Activated naive CD4-positive, alpha-beta T cell treated with anti-CD3 and anti-CD28 coated beads, Interleukin-2, amount 50 U/mL, for 24 hours (primary cell): ENCODE results near the gene MFAP3L.

Source experiments
- H3K27ac Mint-ChIP-seq: one replicate; pipeline ENCODE4 v1.8.0; 2021; ENCODE audit warnings: mild to moderate bottlenecking, mixed read lengths
- H3K27me3 Mint-ChIP-seq: one replicate; pipeline ENCODE4 v1.8.0; 2021; ENCODE audit warnings: mixed read lengths
- H3K36me3 Mint-ChIP-seq: one replicate; pipeline ENCODE4 v1.8.0; 2021; ENCODE audit warnings: mixed read lengths
- H3K4me1 Mint-ChIP-seq: one replicate; pipeline ENCODE4 v1.8.0; 2021; ENCODE audit warnings: mixed read lengths
- H3K4me3 Mint-ChIP-seq: one replicate; pipeline ENCODE4 v1.8.0; 2021; ENCODE audit warnings: mild to moderate bottlenecking, mixed read lengths
- H3K9me3 Mint-ChIP-seq: one replicate; pipeline ENCODE4 v1.8.0; 2021; ENCODE audit warnings: mixed read lengths

The MFAP3L gene

DNA sequence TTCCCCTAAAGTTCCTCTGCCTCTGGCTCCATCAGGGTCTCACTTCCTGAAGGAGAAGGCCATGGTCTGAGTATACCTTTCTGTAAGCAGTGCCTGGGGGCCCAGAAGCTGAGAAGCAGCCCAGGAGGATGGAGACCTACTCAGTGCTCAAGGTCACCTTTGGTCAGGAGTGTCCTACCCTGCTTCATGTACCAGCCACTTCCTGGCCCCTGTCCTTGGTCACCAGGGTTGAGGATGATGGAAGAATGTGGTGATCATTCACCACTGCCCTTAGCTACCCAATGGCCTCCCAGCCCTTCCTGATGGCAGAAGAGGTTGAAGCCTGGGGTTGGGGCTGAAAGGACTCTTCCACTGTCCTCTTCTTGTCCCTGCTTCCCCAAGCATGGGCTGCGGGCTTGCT is 9.0 kb upstream of the MFAP3L start:
- no peaks in the 10 kb centered on the region for H3K4me1 Mint-ChIP-seq
- no peak overlapping the region for H3K27ac Mint-ChIP-seq
- no peaks in the 10 kb centered on the region for H3K36me3 Mint-ChIP-seq
- H3K4me3 Mint-ChIP-seq: no peak overlapping the region
- no peaks in the 10 kb centered on the region for H3K27me3 Mint-ChIP-seq
- H3K9me3 Mint-ChIP-seq: no peaks in the 10 kb centered on the region

DNA sequence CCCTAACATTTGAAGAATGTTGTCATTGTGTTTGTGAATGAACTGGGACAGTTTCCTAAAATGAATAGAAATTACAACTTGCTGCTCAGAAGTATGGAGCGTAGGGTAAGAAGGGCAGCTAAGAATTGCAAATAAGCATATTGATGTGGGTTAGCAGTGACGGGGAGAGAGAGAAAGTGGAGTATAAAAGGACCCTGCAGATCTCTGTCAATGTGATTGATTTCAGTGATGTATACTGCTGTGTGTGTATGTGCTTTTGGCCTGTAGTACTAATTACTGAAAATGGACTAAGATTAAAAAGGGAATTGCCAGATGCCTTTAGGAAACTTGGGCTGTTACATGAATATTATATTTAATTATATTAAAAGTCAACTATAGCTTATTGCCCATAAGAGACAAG is 7.8 kb upstream of the MFAP3L start:
- H3K9me3 Mint-ChIP-seq: no peaks in the 10 kb centered on the region
- no peaks in the 10 kb centered on the region for H3K36me3 Mint-ChIP-seq
- H3K27me3 Mint-ChIP-seq: no peaks in the 10 kb centered on the region
- H3K4me3 Mint-ChIP-seq: no peak overlapping the region
- H3K27ac Mint-ChIP-seq: no peak overlapping the region
- H3K4me1 Mint-ChIP-seq: no peaks in the 10 kb centered on the region

DNA sequence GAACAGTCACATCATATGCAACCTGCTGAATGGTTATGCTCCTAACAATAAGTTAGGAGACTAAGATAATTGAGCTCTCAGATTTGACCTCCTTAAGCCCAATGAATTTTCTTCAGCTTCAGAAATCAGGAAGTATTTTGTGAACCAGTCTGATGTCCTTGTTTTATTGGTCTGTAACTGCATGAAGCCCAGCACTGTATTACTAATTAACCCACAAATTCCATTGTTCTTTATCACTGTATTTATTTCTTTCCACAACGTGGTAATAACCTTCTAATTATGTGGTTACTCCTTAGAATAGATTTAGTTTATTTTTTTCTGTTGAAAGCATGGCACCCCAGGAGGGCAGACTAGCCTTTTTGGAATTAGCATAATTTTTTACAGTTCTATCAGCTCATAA is 3.9 kb upstream of the MFAP3L start:
- Mint-ChIP-seq H3K27ac (no peak overlapping the region), H3K9me3 (no peaks in the 10 kb centered on the region), H3K4me3 (no peak overlapping the region), H3K36me3 (no peaks in the 10 kb centered on the region), H3K4me1 (peaks cover 10% of the 10 kb centered on the region), H3K27me3 (peaks cover 2% of the 10 kb centered on the region)

DNA sequence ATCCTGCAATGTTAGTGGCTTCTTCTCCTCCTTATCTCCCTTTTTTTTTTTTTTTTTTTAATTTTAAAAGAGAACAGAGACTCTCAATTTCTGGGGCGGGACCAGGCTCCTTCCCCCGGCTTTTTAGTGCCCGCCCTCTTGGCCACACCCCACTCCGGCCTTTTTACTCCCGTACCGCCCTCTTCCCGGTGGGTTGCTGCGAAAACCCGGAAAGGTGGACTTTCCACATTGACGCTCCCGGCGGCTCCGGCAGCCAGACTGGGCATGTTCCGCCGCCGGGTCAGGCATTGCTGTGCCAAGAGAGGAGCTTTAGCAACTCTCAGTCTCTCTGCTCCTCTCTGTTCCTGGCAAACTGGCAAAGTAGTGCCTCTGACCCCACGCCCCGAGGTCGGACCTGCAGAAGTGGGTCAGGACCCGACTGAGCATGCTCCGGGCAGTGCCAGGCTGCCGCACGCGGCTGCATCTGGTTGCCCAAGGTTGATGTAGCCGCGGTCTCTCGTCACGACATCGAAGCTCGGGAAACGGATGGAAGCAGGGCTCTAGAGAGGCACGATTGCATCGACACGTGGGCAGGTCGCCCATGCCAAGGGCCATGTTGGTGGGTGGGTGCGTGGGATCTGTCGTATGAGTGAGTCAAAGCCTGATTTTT is 1.1 kb upstream of the MFAP3L start:
- Mint-ChIP-seq H3K27ac (peak overlapping the region; percentile 92), H3K4me3 (peak overlapping the region; percentile 93), H3K9me3 (no peaks in the 10 kb centered on the region), H3K4me1 (peaks cover 10% of the 10 kb centered on the region), H3K36me3 (no peaks in the 10 kb centered on the region), H3K27me3 (peaks cover 2% of the 10 kb centered on the region)

DNA sequence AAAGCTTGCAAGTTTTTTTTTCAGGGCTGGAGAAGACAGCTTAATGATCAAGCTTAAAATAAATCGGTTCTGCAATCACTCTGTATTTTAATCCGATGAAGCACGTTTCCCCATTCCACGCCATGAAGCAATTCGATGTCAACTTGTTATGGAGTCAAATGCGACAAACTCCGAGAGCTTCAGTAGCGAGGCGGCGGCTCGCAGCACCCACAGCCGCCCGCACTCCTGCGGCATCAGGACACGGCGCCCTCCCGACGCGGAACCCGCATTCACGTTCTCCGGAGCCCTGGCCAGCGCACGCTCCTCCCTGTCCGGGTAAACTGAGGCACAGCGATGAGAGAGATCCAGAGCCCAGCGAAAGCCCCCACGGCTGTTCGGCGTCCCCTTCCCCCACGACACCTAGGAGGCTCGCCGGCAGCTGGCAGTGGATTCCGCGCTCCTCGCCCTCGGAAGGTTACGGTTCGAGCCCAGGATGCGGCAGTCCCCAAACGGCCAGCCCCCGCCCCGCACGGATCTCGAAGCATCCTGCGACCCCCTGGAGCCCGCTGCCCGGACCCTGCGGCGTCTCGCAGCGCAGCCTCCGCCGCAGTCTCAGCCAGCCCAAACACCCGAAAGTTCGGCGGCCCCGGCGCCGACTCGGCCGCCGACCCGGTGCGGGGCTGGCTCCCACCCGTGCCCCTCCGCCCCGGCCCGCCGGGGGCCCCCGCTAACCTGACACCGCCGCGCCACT is 507 bp downstream of the MFAP3L start:
- Mint-ChIP-seq H3K4me3 (peak overlapping the region; percentile 84), H3K36me3 (no peaks in the 10 kb centered on the region), H3K27me3 (peaks cover 2% of the 10 kb centered on the region), H3K27ac (peak overlapping the region; percentile 5), H3K4me1 (peaks cover 10% of the 10 kb centered on the region), H3K9me3 (no peaks in the 10 kb centered on the region)

DNA sequence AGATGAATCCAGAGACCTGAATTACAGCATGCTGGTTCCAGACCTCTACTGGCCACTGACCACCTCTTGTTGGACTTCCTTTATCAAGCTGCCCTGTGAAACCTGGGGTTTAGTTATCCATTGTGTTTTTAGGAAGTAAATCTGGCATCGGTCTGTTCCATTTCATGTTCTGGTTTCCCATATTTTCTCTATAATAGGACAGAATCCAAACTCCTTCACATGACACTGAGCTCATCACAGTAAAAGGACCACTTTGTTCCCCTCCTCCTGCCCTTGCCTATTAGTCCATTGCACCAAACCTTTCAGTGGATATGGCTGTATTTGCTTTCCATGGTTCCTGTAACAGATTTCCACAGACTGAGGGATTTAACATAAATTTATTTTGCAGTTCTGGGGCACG is 4.0 kb downstream of the MFAP3L start:
- H3K27ac Mint-ChIP-seq: no peak overlapping the region
- H3K27me3 Mint-ChIP-seq: no peaks in the 10 kb centered on the region
- no peak overlapping the region for H3K4me3 Mint-ChIP-seq
- H3K4me1 Mint-ChIP-seq: peaks cover under 1% of the 10 kb centered on the region
- no peaks in the 10 kb centered on the region for H3K36me3 Mint-ChIP-seq
- H3K9me3 Mint-ChIP-seq: no peaks in the 10 kb centered on the region

DNA sequence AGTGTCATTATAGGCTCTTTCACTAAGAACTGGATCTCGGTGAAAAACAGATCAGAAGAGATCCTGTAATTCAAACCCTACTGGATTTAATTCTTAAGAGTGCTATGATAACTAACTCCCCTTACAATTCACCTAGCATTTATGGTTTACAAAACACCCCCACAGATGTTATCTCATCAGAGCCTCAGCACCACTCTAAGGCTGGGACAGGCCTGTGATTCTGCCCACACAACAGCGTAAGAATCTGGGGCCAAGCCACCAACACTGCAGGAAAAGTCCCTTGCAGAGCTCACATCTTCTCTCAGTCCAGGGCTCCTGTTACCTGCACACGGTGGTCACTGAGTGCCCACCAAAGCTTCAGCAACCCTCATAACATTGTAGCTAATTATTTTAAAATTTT is 8.9 kb downstream of the MFAP3L start:
- no peak overlapping the region for H3K4me3 Mint-ChIP-seq
- H3K27ac Mint-ChIP-seq: no peak overlapping the region
- H3K36me3 Mint-ChIP-seq: no peaks in the 10 kb centered on the region
- no peaks in the 10 kb centered on the region for H3K27me3 Mint-ChIP-seq
- H3K4me1 Mint-ChIP-seq: no peaks in the 10 kb centered on the region
- no peaks in the 10 kb centered on the region for H3K9me3 Mint-ChIP-seq

DNA sequence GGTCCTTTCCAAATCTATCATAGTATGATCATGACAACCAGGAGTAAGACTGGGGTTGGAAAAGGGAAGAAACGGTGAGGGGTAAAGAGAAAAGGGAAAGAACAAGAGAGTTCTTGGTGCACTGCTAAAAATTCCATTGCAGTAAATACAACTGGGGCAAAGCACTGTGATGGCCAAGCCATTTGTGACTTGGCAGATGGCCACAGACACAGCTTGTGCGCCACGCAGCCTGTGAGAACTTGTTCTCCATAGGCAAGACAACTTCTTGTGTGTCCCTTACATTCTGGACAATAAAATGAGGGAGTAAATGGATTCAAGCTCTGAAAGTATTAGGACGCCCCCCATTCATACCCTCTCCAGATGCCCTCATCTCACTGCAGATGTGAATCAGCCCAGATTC is 10.9 kb downstream of the MFAP3L start:
- H3K36me3 Mint-ChIP-seq: no peaks in the 10 kb centered on the region

DNA sequence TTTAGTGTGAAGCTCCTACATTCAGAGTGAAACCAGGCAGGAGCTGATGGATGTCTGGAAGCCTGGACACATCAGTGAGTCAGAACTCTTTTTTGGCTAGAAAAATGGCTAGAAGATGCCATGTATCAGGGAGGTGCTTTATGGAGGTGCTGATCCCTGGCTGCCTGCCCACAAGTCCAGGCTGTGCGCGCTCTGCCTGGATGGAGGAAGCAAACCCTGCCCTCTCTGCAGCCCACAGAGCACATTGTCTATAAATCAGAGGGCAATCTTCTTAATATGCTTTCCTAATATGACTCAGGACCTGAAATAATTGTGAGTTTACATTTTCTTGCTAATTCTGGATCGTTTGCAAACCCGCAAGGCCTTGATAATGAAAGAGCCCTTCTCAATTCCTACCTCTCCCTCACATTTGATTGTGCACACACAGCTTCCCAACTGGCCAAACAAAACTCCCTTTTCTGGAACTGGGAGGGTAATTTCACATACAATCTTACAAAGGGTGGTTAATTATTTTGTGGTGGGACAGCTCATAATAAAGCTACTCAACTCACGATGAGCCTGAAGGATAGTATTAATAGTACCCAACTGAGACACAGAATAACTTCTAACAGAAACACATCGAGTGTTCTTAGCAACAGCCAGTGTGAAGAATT is 11.7 kb downstream of the MFAP3L start:
- Mint-ChIP-seq H3K9me3 (no peaks in the 10 kb centered on the region), H3K27ac (no peak overlapping the region), H3K27me3 (no peaks in the 10 kb centered on the region), H3K36me3 (no peaks in the 10 kb centered on the region), H3K4me1 (no peaks in the 10 kb centered on the region), H3K4me3 (no peak overlapping the region)

More for the DNA sequence above, 10.9 kb downstream of the MFAP3L start:
- Mint-ChIP-seq H3K9me3 (no peaks in the 10 kb centered on the region), H3K27me3 (no peaks in the 10 kb centered on the region), H3K27ac (no peak overlapping the region), H3K4me3 (no peak overlapping the region), H3K4me1 (no peaks in the 10 kb centered on the region)

DNA sequence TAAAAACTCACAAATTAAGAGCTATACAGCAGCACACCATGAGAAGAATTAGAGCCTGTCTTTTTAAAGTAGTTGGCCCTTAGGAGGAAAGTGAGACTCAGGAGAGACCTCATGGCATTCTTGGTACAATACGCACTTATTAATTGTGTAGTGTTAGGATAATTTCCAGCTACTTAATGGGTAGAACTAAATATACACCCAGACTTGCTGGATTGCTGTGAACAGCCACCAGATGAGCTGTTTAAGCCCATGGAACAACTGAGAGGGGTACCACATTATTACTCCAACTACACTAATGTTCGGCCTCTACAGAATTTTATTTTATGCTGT is 13.6 kb downstream of the MFAP3L start:
- no peaks in the 10 kb centered on the region for H3K9me3 Mint-ChIP-seq
- H3K4me1 Mint-ChIP-seq: peaks cover 7% of the 10 kb centered on the region
- peaks cover under 1% of the 10 kb centered on the region for H3K27me3 Mint-ChIP-seq
- no peak overlapping the region for H3K27ac Mint-ChIP-seq
- no peaks in the 10 kb centered on the region for H3K36me3 Mint-ChIP-seq
- no peak overlapping the region for H3K4me3 Mint-ChIP-seq

DNA sequence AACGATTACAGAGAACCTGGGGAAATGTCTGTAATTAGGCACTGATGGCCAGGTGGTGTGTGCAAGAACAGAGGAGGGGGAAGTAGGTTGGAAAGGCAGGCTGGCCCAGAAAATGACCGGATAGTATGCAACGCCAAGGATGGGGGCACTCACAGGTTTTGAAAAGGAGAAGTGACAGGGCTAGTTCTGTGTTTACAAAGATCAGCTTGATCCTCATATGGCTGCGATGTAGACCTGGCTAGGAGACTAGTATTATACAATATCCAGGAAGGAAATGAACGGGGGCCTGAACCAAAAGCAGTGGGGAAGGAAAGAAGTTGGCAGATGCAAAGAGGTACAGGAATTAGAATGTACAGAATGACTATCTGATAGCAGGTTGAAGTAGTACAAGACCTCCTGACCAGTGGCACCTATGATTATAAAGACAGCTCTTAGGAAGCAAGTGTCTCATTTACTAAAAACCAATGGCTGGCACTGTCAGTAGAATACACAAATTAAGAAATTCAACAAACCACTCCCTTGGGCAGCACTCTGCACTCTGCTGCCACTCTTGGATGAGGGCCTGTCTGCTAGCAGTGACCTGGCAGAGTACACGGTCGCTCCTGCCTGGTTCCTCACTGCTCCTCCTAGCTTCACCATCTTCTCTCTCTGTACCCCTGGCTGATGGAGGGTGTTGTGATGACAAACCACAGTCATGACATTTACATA is 14.1 kb downstream of the MFAP3L start:
- Mint-ChIP-seq H3K27me3 (peaks cover 1% of the 10 kb centered on the region), H3K4me1 (peaks cover 7% of the 10 kb centered on the region), H3K4me3 (no peak overlapping the region), H3K9me3 (no peaks in the 10 kb centered on the region), H3K27ac (no peak overlapping the region), H3K36me3 (no peaks in the 10 kb centered on the region)

DNA sequence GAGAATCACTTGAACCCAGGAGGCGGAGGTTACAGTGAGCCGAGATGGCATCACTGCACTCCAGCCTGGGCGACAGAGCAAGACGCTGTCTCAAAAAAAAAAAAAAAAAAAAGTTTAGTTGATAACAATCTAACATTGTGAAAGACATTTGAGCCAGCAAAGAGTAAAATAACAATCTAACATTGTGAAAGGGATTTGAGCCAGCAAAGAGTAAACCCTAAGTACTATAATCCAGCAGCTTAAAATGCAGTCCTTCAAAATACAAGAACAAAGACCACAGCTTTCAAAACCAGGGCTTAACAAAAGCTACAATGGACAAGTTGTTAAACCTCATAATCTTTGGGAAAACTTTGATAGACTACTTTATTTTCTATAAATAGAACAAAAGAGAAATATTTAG is 16.9 kb downstream of the MFAP3L start:
- peaks cover 7% of the 10 kb centered on the region for H3K4me1 Mint-ChIP-seq
- H3K27me3 Mint-ChIP-seq: peaks cover 1% of the 10 kb centered on the region
- no peaks in the 10 kb centered on the region for H3K36me3 Mint-ChIP-seq
- no peak overlapping the region for H3K4me3 Mint-ChIP-seq
- H3K27ac Mint-ChIP-seq: no peak overlapping the region
- H3K9me3 Mint-ChIP-seq: no peaks in the 10 kb centered on the region

DNA sequence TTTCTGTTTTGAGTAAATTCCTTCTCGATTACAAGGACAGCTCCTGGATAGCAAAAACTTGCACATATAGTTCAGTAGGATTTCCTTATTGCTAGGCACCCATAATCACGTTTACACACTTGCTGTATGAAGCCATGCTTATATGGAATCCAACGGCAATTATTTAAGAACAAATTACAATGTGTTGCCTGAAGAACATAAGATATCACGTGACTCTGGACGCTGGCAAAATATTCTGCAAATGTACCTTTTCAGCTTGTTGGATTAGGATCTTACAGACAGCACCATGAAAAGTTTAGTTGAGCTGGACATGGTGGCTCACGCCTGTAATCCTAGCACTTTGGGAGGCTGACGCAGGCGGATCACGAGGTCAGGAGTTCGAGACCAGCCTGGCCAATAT is 17.4 kb downstream of the MFAP3L start:
- no peaks in the 10 kb centered on the region for H3K36me3 Mint-ChIP-seq
- H3K27me3 Mint-ChIP-seq: peaks cover 1% of the 10 kb centered on the region
- no peak overlapping the region for H3K4me3 Mint-ChIP-seq
- no peaks in the 10 kb centered on the region for H3K9me3 Mint-ChIP-seq
- peaks cover 7% of the 10 kb centered on the region for H3K4me1 Mint-ChIP-seq
- H3K27ac Mint-ChIP-seq: no peak overlapping the region

DNA sequence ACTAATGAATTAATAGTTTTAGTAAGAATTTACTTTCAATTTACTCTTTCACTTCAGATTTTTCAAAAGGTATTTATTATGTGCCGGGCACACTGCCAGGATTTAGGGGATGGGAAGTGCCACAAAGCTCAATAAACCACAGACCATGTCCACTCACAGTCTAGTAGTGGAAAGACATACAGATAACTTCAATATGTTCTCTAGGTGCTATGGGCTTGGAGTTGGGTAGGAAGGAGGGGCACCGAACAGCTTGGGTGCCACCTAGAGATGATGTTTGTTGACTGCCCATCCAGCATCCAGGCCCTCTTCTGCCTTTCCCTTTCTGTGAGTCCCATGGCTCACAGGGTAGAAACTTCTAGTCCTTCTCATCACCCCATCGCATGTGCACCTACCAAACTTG is 17.8 kb downstream of the MFAP3L start:
- peaks cover 7% of the 10 kb centered on the region for H3K4me1 Mint-ChIP-seq
- H3K27me3 Mint-ChIP-seq: peaks cover 1% of the 10 kb centered on the region
- no peaks in the 10 kb centered on the region for H3K9me3 Mint-ChIP-seq
- no peak overlapping the region for H3K27ac Mint-ChIP-seq
- no peaks in the 10 kb centered on the region for H3K36me3 Mint-ChIP-seq
- H3K4me3 Mint-ChIP-seq: no peak overlapping the region

DNA sequence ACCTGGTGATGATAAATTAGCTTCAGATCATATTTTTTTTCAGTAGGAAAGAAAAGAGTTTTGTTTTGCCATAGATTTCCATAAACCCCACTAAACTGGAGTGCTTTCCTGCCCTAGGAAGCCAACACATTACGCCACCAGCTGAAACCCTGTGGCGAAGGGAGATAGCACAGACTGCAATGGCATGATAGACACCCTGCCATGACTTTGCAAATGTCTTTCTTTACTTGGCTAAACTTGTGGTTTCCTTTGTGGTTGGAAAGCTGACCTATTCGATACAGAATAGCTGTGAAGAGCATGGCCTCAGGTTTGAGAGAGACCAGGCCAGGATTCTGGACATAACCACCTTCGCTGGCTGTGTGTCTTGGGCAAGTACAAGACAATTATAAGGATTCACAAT is 19.1 kb downstream of the MFAP3L start:
- H3K9me3 Mint-ChIP-seq: no peaks in the 10 kb centered on the region
- H3K4me3 Mint-ChIP-seq: no peak overlapping the region
- peaks cover 1% of the 10 kb centered on the region for H3K27me3 Mint-ChIP-seq

DNA sequence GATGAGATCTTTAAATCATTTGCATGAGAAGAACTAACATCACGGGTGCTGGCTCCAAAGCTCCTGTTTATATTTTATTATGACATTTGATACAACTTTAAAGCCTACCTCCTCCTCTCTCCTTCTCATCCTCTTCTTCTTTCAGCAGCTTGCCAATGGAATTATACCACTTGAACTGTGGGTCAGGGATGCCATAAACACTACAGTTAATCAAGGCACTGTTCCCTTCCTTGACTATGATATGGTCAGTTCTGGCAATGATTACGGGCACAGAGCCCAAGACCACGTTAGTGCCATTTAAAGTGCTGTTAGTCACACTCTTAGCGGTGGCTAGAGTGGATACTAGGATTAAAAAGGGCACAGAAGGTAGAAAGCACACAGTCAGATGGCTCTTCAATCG is 20.7 kb downstream of the MFAP3L start:
- Mint-ChIP-seq H3K4me3 (no peak overlapping the region), H3K27ac (no peak overlapping the region), H3K36me3 (no peaks in the 10 kb centered on the region), H3K27me3 (peaks cover 1% of the 10 kb centered on the region), H3K4me1 (peaks cover 7% of the 10 kb centered on the region), H3K9me3 (no peaks in the 10 kb centered on the region)

More for the DNA sequence above, 19.1 kb downstream of the MFAP3L start:
- Mint-ChIP-seq H3K4me1 (peaks cover 7% of the 10 kb centered on the region), H3K27ac (no peak overlapping the region), H3K36me3 (no peaks in the 10 kb centered on the region)
